Keratinocyte (primary cell): ENCODE measurements around the gene TOMM20. TPM values are rescaled to one million over a fixed set of nuclear protein-coding genes. Genes with fewer than 3 reads are reported as not detected.

Experiments
- DNase-seq: peaks from one replicate; pipeline ENCODE4 v3.0.0-alpha.2; 2011; ENCODE audit warnings: low read depth, missing footprints, low spot score
- FAIRE-seq: peaks from 2 replicates; lab custom pipeline; 2011; peaks lifted over from hg19 to GRCh38; lab: Jason Lieb, UNC
- H2AFZ ChIP-seq: 2 replicates; pipeline ENCODE4 v1.6.0; 2012; ENCODE audit warnings: low read length, control low read depth, inconsistent platforms; ENCODE audit not compliant: control insufficient read depth
- H3K27ac ChIP-seq: 2 replicates; pipeline ENCODE4 v1.5.1; 2011; ENCODE audit warnings: low read length; ENCODE audit not compliant: control insufficient read depth, insufficient read depth
- H3K27me3 ChIP-seq: 3 replicates; pipeline ENCODE4 v1.6.0; 2011; ENCODE audit warnings: low read length; ENCODE audit not compliant: control insufficient read depth, insufficient read depth; ENCODE audit errors: extremely low read depth
- H3K36me3 ChIP-seq, 2 experiments: 2 replicates in 1 of 2; 3 replicates in 1 of 2; pipeline ENCODE4 v1.5.1; 2011; ENCODE audit warnings: low read length in 2 of 2, mild to moderate bottlenecking in 1 of 2; ENCODE audit not compliant: control insufficient read depth in 2 of 2, insufficient read depth in 2 of 2; ENCODE audit errors: extremely low read depth in 1 of 2
- H3K4me1 ChIP-seq: 3 replicates; pipeline ENCODE4 v1.5.1; 2011; ENCODE audit warnings: low read length; ENCODE audit not compliant: control insufficient read depth, insufficient read depth; ENCODE audit errors: extremely low read depth
- H3K4me2 ChIP-seq: 3 replicates; pipeline ENCODE4 v1.6.0; 2011; ENCODE audit warnings: low read depth, low read length; ENCODE audit not compliant: control insufficient read depth, insufficient read depth; ENCODE audit errors: extremely low read depth
- H3K4me3 ChIP-seq, 3 experiments: fragments of 200-600 bp in 1 of 3; sonication (generic) in 1 of 3; 2 replicates in 2 of 3; 3 replicates in 1 of 3; pipeline ENCODE4 v1.5.1; 2011 to 2016; ENCODE audit warnings: low read length in 3 of 3, mild to moderate bottlenecking in 3 of 3, control low read depth in 2 of 3, inconsistent platforms in 1 of 3, low read depth in 1 of 3, mixed read lengths in 1 of 3, mixed run types in 1 of 3, moderate library complexity in 1 of 3; ENCODE audit not compliant: control insufficient read depth in 2 of 3, insufficient read depth in 2 of 3; ENCODE audit errors: extremely low read depth in 1 of 3
- H3K79me2 ChIP-seq: 2 replicates; pipeline ENCODE4 v1.6.0; 2012; ENCODE audit warnings: low read length; ENCODE audit not compliant: control insufficient read depth, insufficient read depth
- H3K9ac ChIP-seq: 3 replicates; pipeline ENCODE4 v1.6.0; 2011; ENCODE audit warnings: low read length; ENCODE audit not compliant: control insufficient read depth, insufficient read depth; ENCODE audit errors: extremely low read depth
- H3K9me1 ChIP-seq: 3 replicates; pipeline ENCODE4 v1.6.0; 2011; ENCODE audit warnings: low read length; ENCODE audit not compliant: control insufficient read depth, insufficient read depth; ENCODE audit errors: extremely low read depth
- H3K9me3 ChIP-seq: 2 replicates; pipeline ENCODE4 v1.5.1; 2012; ENCODE audit warnings: low read depth, low read length; ENCODE audit not compliant: control insufficient read depth
- H4K20me1 ChIP-seq: 3 replicates; pipeline ENCODE4 v1.6.0; 2011; ENCODE audit warnings: low read length; ENCODE audit not compliant: control insufficient read depth, insufficient read depth; ENCODE audit errors: extremely low read depth
- CTCF ChIP-seq, 3 experiments: IDR thresholded peaks in 1 of 3; conservative IDR thresholded peaks in 1 of 3; optimal IDR thresholded peaks in 1 of 3; 2 replicates in 2 of 3; 3 replicates in 1 of 3; pipeline versions ENCODE3 to v1.5.1; 2011; ENCODE audit warnings: low read length in 3 of 3, mild to moderate bottlenecking in 3 of 3, moderate library complexity in 2 of 3, control low read depth in 1 of 3, inconsistent platforms in 1 of 3; ENCODE audit not compliant: insufficient read depth in 2 of 3; ENCODE audit errors: extremely low read depth in 1 of 3
- EZH2 ChIP-seq: IDR thresholded peaks from one replicate; pipeline ENCODE4 v1.6.1; 2012; ENCODE audit warnings: inconsistent platforms, mild to moderate bottlenecking, low read length, moderate library complexity
- dilution Hi-C: fragments of 300-500 bp; cut with MboI; formaldehyde crosslinking; loops from one replicate; pipeline ENCODE4 v1.7.0; 2020; ENCODE audit warnings: low sequenced_read_pairs; ENCODE audit not compliant: extremely low pct_ligation_motif_present
- polyA plus RNA-seq, 5 experiments: library from polyadenylated mRNA; depleted of rRNA in 3 of 5; stranded (reverse) in 3 of 5; stranded (forward) in 1 of 5; unstranded in 1 of 5; fragments of >200 nt; gene quantifications; 1 replicate in 1 of 5; 2 replicates in 3 of 5; 3 replicates in 1 of 5; pipeline versions ENCODE4 v1.2.1 to v1.2.3, GENCODE V29; 2011 to 2012; ENCODE audit warnings: missing spikeins in 2 of 5, low read depth in 1 of 5, low replicate concordance in 1 of 5

Gene TOMM20
- polyA plus RNA-seq, 1 donor (not counting 4 experiments of a cell fraction or from before 2014, with no cell fraction given), result 140 TPM

GRCh38 chr1:235131961-235132360 lies 3.3 kb upstream of the TOMM20 start:
- peaks cover 17% of the 10 kb centered on the region for H3K79me2 ChIP-seq
- H3K36me3 ChIP-seq, result peaks cover 19 to 33% of the 10 kb centered on the region in 2 experiments
- TF ChIP-seq CTCF (optimal IDR thresholded peaks at IDR 0.05 in 1 of 3, IDR thresholded peaks at IDR 0.05 in 1 of 3, conservative IDR thresholded peaks at IDR 0.05 in 1 of 3; ENCODE audit: extremely low read depth in 1 of 3, insufficient read depth in 2 of 3, low read length in 3 of 3), result no peak
- TF ChIP-seq EZH2, result no peak
- peaks cover 7% of the 10 kb centered on the region for H4K20me1 ChIP-seq
- no peak overlapping the region for H3K27ac ChIP-seq
- H2AFZ ChIP-seq, result no peak overlapping the region
- no peak overlapping the region for H3K4me2 ChIP-seq
- no peak overlapping the region for H3K4me3 ChIP-seq
- no peaks in the 10 kb centered on the region for H3K9me1 ChIP-seq
- no peak overlapping the region for H3K9ac ChIP-seq
- FAIRE-seq (no peak), DNase-seq (no peak)
- dilution Hi-C loops, result no loop called here
- H3K27me3 ChIP-seq, result no peaks in the 10 kb centered on the region
- H3K4me1 ChIP-seq, result peaks cover 4% of the 10 kb centered on the region
- H3K9me3 ChIP-seq, result no peaks in the 10 kb centered on the region

GRCh38 chr1:235130766-235131270 lies 2.2 kb upstream of the TOMM20 start:
- Histone ChIP-seq H3K36me3 (peaks cover 12 to 28% of the 10 kb centered on the region in 2 experiments), H3K79me2 (peaks cover 28% of the 10 kb centered on the region)
- FAIRE-seq, result no peak

More at GRCh38 chr1:235130766-235131270, 2.2 kb upstream of the TOMM20 start:
- Histone ChIP-seq H4K20me1 (peaks cover 14% of the 10 kb centered on the region), H3K4me3 (no peak overlapping the region), H3K9me1 (no peaks in the 10 kb centered on the region), H3K9ac (no peak overlapping the region), H3K4me2 (no peak overlapping the region), H3K27ac (no peak overlapping the region), H3K4me1 (peaks cover 4% of the 10 kb centered on the region), H3K27me3 (no peaks in the 10 kb centered on the region), H2AFZ (no peak overlapping the region), H3K9me3 (no peaks in the 10 kb centered on the region)
- dilution Hi-C loops, result no loop called here
- TF ChIP-seq CTCF (optimal IDR thresholded peaks at IDR 0.05 in 1 of 3, IDR thresholded peaks at IDR 0.05 in 1 of 3, conservative IDR thresholded peaks at IDR 0.05 in 1 of 3; ENCODE audit: extremely low read depth in 1 of 3, insufficient read depth in 2 of 3, low read length in 3 of 3) (no peak), EZH2 (no peak)
- no peak for DNase-seq
